Measurements from ENCODE around the gene RESP18.

GRCh38 chr2:219290381-219291171, 42.0 kb downstream of the RESP18 start:
- TF ChIP-seq CTCF (IDR thresholded peaks at IDR 0.05; ENCODE audit: borderline replicate concordance, extremely low read depth, low read length, poor library complexity, severe bottlenecking) (no peak), EZH2 (IDR thresholded peaks at IDR 0.05; ENCODE audit: borderline replicate concordance, low read depth, low read length, severe bottlenecking) (no peak)

Measured in DND-41 (cell line).